Measurements from ENCODE around the gene HAVCR1. TPM values are rescaled to one million over a fixed set of nuclear protein-coding genes. Genes with fewer than 3 reads are reported as not detected.
A peak's percentile ranks its signal among the peaks of the same experiment; 100 is the strongest.
"Not testable (repeated sequence)": the region's sequence is repeated elsewhere in the genome, so short reads cannot be mapped to it uniquely, and the experiment has no call there.

Gene HAVCR1
- total RNA-seq, 1 donor from 2014 or later: 0.20 TPM

DNA sequence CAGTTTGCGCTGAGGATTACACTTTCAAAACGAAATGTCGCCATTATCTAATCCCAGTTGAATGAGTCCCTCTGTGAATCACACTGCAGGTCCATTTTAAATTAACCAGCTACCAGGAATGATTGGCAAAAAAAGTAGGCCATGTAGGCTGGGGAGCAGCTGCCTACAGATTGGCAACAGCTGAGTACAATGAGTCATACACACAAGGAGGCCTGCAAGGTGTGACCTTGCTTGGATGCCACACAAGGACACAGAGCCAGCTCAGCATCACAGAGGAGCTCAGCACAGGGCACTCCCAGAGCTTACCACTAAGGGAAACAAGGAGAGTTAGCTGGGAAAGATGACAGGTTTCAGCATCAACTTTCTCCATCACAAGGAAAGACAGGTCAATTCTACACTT is 12.9 kb downstream of the HAVCR1 start:
- no peak overlapping the region for H3K4me3 Mint-ChIP-seq
- H3K36me3 Mint-ChIP-seq: no peaks in the 10 kb centered on the region
- no peak overlapping the region for H3K27ac Mint-ChIP-seq
- H3K27me3 Mint-ChIP-seq (ENCODE audit: low read depth): no peaks in the 10 kb centered on the region
- TF ChIP-seq, protein P1, sequence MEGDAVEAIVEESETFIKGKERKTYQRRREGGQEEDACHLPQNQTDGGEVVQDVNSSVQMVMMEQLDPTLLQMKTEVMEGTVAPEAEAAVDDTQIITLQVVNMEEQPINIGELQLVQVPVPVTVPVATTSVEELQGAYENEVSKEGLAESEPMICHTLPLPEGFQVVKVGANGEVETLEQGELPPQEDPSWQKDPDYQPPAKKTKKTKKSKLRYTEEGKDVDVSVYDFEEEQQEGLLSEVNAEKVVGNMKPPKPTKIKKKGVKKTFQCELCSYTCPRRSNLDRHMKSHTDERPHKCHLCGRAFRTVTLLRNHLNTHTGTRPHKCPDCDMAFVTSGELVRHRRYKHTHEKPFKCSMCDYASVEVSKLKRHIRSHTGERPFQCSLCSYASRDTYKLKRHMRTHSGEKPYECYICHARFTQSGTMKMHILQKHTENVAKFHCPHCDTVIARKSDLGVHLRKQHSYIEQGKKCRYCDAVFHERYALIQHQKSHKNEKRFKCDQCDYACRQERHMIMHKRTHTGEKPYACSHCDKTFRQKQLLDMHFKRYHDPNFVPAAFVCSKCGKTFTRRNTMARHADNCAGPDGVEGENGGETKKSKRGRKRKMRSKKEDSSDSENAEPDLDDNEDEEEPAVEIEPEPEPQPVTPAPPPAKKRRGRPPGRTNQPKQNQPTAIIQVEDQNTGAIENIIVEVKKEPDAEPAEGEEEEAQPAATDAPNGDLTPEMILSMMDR (IDR thresholded peaks at IDR 0.05; ENCODE audit: unreplicated experiment): no peak
- peaks cover 12% of the 10 kb centered on the region for H3K4me1 Mint-ChIP-seq
- no peaks in the 10 kb centered on the region for H3K9me3 Mint-ChIP-seq
- DNase-seq (ENCODE audit: low spot score in 2 of 2, unreplicated experiment in 2 of 2): no peak

DNA sequence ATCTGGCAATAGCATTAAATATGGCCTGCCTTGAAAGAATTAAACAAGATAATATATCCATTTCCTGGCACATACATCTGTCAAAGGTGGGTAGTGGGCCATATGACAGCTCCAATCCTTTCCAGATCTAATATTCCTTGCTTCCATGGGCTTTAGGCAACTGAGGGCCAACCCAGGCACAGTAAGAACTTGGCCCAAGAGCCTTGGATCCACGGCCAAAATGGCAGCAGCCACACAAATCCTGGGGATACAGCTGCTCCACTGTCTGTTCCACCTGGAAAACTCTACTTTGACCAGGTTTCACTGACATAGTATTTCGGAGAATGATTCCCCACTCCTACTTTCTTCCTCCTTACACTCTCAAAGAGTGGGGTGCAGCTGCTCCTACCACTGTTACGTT is 13.3 kb downstream of the HAVCR1 start:
- DNase-seq (ENCODE audit: low spot score in 2 of 2, unreplicated experiment in 2 of 2): no peak
- H3K4me3 Mint-ChIP-seq: no peak overlapping the region
- no peaks in the 10 kb centered on the region for H3K9me3 Mint-ChIP-seq
- no peak overlapping the region for H3K27ac Mint-ChIP-seq
- TF ChIP-seq, protein P1 (IDR thresholded peaks at IDR 0.05; ENCODE audit: unreplicated experiment): no peak
- H3K36me3 Mint-ChIP-seq: no peaks in the 10 kb centered on the region
- H3K27me3 Mint-ChIP-seq (ENCODE audit: low read depth): no peaks in the 10 kb centered on the region
- H3K4me1 Mint-ChIP-seq: peaks cover 12% of the 10 kb centered on the region

DNA sequence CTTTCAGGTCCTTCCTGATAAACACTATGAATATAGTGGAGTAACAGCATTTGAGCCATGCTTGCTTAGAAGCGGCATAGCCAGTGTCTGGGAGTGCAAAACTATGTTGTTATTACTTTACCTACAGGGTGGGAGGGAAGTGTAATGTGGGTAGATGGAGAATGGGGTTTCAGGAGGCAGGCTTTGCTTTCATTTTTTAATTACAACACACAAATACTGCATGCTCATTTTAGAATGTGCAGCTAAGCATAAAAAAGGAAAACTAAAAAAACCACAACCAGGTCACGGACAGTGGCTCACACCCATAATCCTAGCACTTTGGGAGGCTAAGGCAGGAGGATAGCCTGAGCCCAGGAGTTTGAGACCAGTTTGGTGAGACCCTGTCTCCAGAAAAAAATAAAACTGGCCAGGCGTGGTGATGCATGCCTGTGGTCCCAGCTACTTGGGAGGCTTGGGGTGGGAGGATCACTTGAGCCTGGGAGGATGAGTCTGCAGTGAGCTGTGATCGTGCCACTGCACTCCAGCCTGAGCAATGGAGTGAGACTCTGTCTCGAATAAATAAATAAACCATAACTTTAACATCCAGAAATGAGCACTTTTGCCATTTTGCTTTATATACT is 20.2 kb downstream of the HAVCR1 start:
- DNase-seq (ENCODE audit: low spot score in 2 of 2, unreplicated experiment in 2 of 2): no peak
- H3K9me3 Mint-ChIP-seq: no peaks in the 10 kb centered on the region
- H3K27me3 Mint-ChIP-seq (ENCODE audit: low read depth): no peaks in the 10 kb centered on the region
- TF ChIP-seq, protein P1 (IDR thresholded peaks at IDR 0.05; ENCODE audit: unreplicated experiment): no peak
- H3K27ac Mint-ChIP-seq: no peak overlapping the region
- no peaks in the 10 kb centered on the region for H3K36me3 Mint-ChIP-seq
- H3K4me1 Mint-ChIP-seq: peaks cover 16% of the 10 kb centered on the region
- no peak overlapping the region for H3K4me3 Mint-ChIP-seq

DNA sequence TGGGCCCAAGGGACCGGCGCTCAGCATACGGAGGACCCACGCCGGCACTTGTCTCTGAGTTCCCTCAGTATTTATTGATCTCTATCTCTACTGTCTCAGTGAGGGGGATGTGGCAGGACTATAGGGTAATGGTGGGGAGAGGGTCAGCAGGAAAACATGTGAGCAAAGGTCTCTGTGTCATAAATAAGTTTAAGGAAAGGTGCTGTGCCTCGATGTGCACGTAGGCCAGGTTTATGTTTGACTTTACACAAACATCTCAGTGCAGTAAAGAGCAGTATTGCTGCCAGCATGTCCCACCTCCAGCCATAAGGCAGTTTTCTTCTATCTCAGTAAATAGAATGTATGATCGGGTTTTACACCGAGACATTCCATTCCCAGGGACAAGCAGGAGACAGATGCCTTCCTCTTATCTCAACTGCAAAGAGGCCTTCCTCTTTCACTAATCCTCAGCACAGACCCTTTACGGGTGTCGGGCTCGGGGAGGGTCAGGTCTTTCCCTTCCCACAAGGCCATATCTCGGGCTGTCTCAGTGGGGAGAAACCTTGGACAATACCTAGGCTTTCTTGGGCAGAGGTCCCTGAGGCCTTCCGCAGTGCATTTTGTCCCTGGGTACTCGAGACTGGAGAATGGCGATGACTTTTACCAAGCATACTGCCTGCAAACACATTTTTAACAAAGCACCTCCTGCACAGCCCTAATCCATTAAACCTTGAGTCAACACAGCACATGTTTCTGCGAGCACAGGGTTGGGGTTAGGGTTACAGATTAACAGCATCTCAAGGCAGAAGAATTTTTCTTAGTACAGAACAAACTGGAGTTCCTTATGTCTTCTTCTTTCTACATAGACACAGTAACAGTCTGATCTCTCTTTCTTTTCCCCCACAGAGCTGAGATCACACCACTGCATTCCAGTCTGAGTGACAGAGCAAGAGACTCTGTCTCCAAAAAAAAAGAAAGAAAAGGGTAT is 24.5 kb downstream of the HAVCR1 start:
- DNase-seq (ENCODE audit: low spot score in 2 of 2, unreplicated experiment in 2 of 2); H3K36me3 Mint-ChIP-seq; H3K27me3 Mint-ChIP-seq (ENCODE audit: low read depth); H3K9me3 Mint-ChIP-seq: not testable (repeated sequence)
- peaks cover 18% of the 10 kb centered on the region for H3K4me1 Mint-ChIP-seq
- H3K4me3 Mint-ChIP-seq: peak overlapping the region; percentile 5
- H3K27ac Mint-ChIP-seq: peak overlapping the region; percentile 86

DNA sequence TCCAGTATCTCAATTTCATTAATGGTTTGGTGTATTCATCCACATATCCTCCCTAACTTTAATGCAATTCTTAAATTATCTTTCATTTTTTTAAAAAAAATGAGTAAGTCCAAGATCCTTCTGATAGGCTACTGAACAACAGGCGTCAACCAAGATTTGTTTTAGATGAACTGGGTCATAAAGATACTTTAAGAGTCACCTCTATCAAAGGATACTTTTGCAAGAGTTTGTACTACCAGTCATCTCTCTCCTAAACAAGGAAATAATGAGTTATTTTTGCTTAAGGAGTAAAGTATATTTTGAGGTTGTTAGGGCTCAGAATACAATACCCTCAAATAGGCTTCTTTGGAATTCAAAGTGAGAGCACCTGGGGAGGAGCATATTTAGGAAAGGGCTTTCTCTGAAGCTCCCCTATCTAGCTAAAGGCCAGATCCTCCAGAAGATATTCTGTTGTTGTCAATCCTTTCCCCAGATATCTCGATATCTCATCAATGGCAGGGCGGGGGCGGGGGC is 25.8 kb downstream of the HAVCR1 start:
- no peaks in the 10 kb centered on the region for H3K27me3 Mint-ChIP-seq (ENCODE audit: low read depth)
- H3K9me3 Mint-ChIP-seq: no peaks in the 10 kb centered on the region
- no peak for DNase-seq (ENCODE audit: low spot score in 2 of 2, unreplicated experiment in 2 of 2)
- peaks cover 18% of the 10 kb centered on the region for H3K4me1 Mint-ChIP-seq
- no peak overlapping the region for H3K27ac Mint-ChIP-seq
- TF ChIP-seq, protein P1 (IDR thresholded peaks at IDR 0.05; ENCODE audit: unreplicated experiment): no peak
- H3K4me3 Mint-ChIP-seq: no peak overlapping the region
- H3K36me3 Mint-ChIP-seq: no peaks in the 10 kb centered on the region

DNA sequence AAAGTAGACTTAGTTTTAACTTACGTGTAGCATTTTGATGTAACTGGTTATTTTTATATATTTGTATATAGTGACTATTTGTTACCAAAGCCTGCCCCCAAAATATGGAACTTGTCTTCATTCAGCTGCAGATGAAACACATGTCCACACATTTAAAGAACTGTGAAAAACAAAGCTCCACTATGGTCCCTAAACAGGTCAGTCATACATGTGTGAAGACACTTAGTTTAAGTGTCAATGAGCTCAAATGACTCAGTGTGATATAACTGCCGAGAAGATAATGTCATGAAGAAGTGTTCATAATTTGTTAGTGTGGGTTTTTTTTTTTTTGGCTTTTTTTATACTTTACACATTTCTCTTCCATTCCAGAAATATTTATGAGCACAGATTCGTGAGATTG is 28.2 kb downstream of the HAVCR1 start:
- Mint-ChIP-seq H3K27me3 (ENCODE audit: low read depth) (no peaks in the 10 kb centered on the region), H3K27ac (no peak overlapping the region), H3K36me3 (no peaks in the 10 kb centered on the region), H3K9me3 (no peaks in the 10 kb centered on the region), H3K4me3 (no peak overlapping the region), H3K4me1 (peaks cover 18% of the 10 kb centered on the region)
- no peak for DNase-seq (ENCODE audit: low spot score in 2 of 2, unreplicated experiment in 2 of 2)
- TF ChIP-seq, protein P1 (IDR thresholded peaks at IDR 0.05; ENCODE audit: unreplicated experiment): no peak

Data from mesothelial cell of epicardium (in vitro differentiated cells).